Transverse colon (tissue), 4 donors: Measurements from ENCODE around the gene PSMC1. TPM values are rescaled to one million over a fixed set of nuclear protein-coding genes. Genes with fewer than 3 reads are reported as not detected.

ENCODE experiments used
- DNase-seq: peaks from one replicate; pipeline ENCODE4 v3.0.0-alpha.2; 2019
- H3K27ac ChIP-seq, 4 donors: fragments of 200-600 bp; sonication (generic); 2 replicates each; pipeline ENCODE4 v1.5.1; 2016 to 2018; ENCODE audit warnings: inconsistent platforms in 4 of 4
- H3K27me3 ChIP-seq: fragments of 200-600 bp; sonication (generic); 2 replicates; pipeline ENCODE4 v1.5.1; 2017; ENCODE audit warnings: inconsistent platforms
- H3K36me3 ChIP-seq, 4 donors: fragments of 200-600 bp; sonication (generic); 2 replicates each; pipeline ENCODE4 v1.5.1; 2017 to 2019; ENCODE audit warnings: inconsistent platforms in 4 of 4
- H3K4me1 ChIP-seq, 4 donors: fragments of 200-600 bp; sonication (generic); 2 replicates each; pipeline ENCODE4 v1.5.1; 2017 to 2020; ENCODE audit warnings: inconsistent platforms in 4 of 4
- H3K4me3 ChIP-seq, 4 donors: fragments of 200-600 bp; sonication (generic); 1 replicate in 1 of 4; 2 replicates in 3 of 4; pipeline versions ENCODE4 v1.5.1 to v1.6.1; 2017 to 2019; ENCODE audit warnings: inconsistent platforms in 4 of 4
- H3K9me3 ChIP-seq, 2 donors: fragments of 200-600 bp; sonication (generic); 2 replicates each; pipeline ENCODE4 v1.5.1; 2017 to 2019; ENCODE audit warnings: inconsistent platforms in 2 of 2
- CTCF ChIP-seq, 5 experiments: fragments of 200-600 bp in 3 of 5; fragments of 450-650 bp in 2 of 5; sonication (generic) in 3 of 5; IDR thresholded peaks; 1 replicate in 2 of 5; 2 replicates in 3 of 5; pipeline ENCODE4 v1.5.1; 2016 to 2017; ENCODE audit warnings: antibody characterized with exemption in 5 of 5, inconsistent platforms in 3 of 5, mild to moderate bottlenecking in 2 of 5, moderate library complexity in 1 of 5
- EP300 ChIP-seq: sonication (generic); formaldehyde crosslinking; IDR thresholded peaks from one replicate; pipeline ENCODE4 v1.6.1; 2017; ENCODE audit warnings: antibody characterized with exemption, low read depth
- POLR2A ChIP-seq: fragments of 450-650 bp; IDR thresholded peaks from one replicate; pipeline ENCODE4 v1.6.1; 2016; ENCODE audit warnings: antibody characterized with exemption, mild to moderate bottlenecking, moderate library complexity
- POLR2AphosphoS5 ChIP-seq, 3 donors: sonication (generic); formaldehyde crosslinking; IDR thresholded peaks; one replicate each; pipeline ENCODE4 v1.6.1; 2016; ENCODE audit warnings: antibody characterized with exemption in 3 of 3
- WGBS, 2 donors: methylation state at CpG; one replicate each; pipeline ENCODE4 v1.1.5; 2018; ENCODE audit warnings: low coverage in 1 of 2; 5-methylcytosine and 5-hydroxymethylcytosine counted together
- in situ Hi-C, 4 donors: fragments of 200-750 bp; cut with MboI; loops; one replicate each; pipeline versions ENCODE4 v1.15.0 to v1.15.1; 2017; ENCODE audit warnings: low sequenced_read_pairs in 3 of 4, low pct_ligation_motif_present in 1 of 4, low pct_unique_long_range_greater_than_20kb in 1 of 4
- intact Hi-C: fragments of 100-400 bp; cut with DNase I; formaldehyde crosslinking; loops from one replicate; pipeline ENCODE4 v1.15.1; 2023; ENCODE audit warnings: low total_unique reads
- total RNA-seq, 4 donors: library from RNA; depleted of rRNA; stranded (reverse); fragments of >200 nt; gene quantifications; one replicate each; pipeline ENCODE4 v1.1.0, GENCODE V29; 2016

PSMC1 gene
- total RNA-seq, 4 donors from 2014 or later: 23.9 to 79.9 (median 56.2) TPM

- intact Hi-C loops (no loop called here), in situ Hi-C loops (no loop called here)
- DNase-seq: no peak
- Histone ChIP-seq H3K9me3 (no peaks in the 10 kb centered on the region), H3K27ac (peak overlapping the region in 1 of 4 donors; percentile 8), H3K27me3 (no peaks in the 10 kb centered on the region), H3K4me3 (no peak overlapping the region), H3K4me1 (peaks cover 0 to 1% (median 0%) of the 10 kb centered on the region in 4 donors), H3K36me3 (peaks cover 0 to 35% (median 14%) of the 10 kb centered on the region in 4 donors)
- 79 to 80% methylated on average over 2 to 5 of the region's 5 CpGs for WGBS, 2 donors
- no peak for TF ChIP-seq POLR2AphosphoS5 (IDR thresholded peaks at IDR 0.05)
- no peak for TF ChIP-seq POLR2A
- no peak for TF ChIP-seq EP300
- TF ChIP-seq CTCF (IDR thresholded peaks at IDR 0.05): no peak
These were observed 39.6 kb downstream of the PSMC1 start for GRCh38 chr14:90295870-90296516.

DNA sequence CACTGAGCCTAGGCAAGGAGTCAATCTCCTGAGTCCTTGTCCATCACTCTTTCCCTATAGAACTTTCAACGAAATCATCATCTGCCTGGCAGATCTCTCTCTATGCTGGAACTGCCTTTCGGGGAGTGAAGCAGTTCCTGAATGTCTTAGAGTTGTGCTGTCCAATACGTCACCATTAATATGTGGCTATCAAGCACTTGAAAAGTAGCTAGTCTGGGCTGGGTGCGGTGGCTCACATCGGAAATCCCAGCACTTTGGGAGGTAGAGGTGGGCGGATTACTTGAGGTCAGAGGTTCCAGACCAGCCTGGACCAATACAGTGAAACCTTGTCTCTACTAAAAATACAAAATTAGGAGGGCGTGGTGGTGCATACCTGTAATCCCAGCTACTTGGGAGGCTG is 40.3 kb downstream of the PSMC1 start:
- H3K9me3 ChIP-seq: no peaks in the 10 kb centered on the region
- in situ Hi-C loops (no loop called here), intact Hi-C loops (no loop called here)
- peak overlapping the region in 1 of 4 donors; percentile 8 for H3K27ac ChIP-seq
- WGBS, 2 donors: 87 to 92% methylated on average over 4 to 7 of the region's 7 CpGs
- peaks cover 0 to 29% (median 11%) of the 10 kb centered on the region in 4 donors for H3K36me3 ChIP-seq
- no peak for DNase-seq
- TF ChIP-seq POLR2A (no peak), CTCF (IDR thresholded peaks at IDR 0.05) (no peak), POLR2AphosphoS5 (IDR thresholded peaks at IDR 0.05) (no peak), EP300 (no peak)
- H3K4me1 ChIP-seq: peaks cover 0 to 8% (median 3%) of the 10 kb centered on the region in 4 donors
- H3K27me3 ChIP-seq: no peaks in the 10 kb centered on the region
- H3K4me3 ChIP-seq: no peak overlapping the region

- in situ Hi-C loops: no loop called here
- Histone ChIP-seq H3K27ac (no peak overlapping the region), H3K9me3 (no peaks in the 10 kb centered on the region), H3K4me3 (no peak overlapping the region), H3K27me3 (no peaks in the 10 kb centered on the region), H3K36me3 (peaks cover 0 to 20% (median 6%) of the 10 kb centered on the region in 4 donors), H3K4me1 (peaks cover 4 to 22% (median 9%) of the 10 kb centered on the region in 4 donors)
- TF ChIP-seq POLR2AphosphoS5 (IDR thresholded peaks at IDR 0.05) (no peak), EP300 (no peak), POLR2A (no peak), CTCF (IDR thresholded peaks at IDR 0.05) (no peak)
- intact Hi-C loops: no loop called here
- 85 to 92% methylated on average over 8 to 11 of the region's 11 CpGs for WGBS, 2 donors
- DNase-seq: no peak
These were observed 41.7 kb downstream of the PSMC1 start for GRCh38 chr14:90297876-90298629.

GRCh38 chr14:90299408-90299807 is 43.1 kb downstream of the PSMC1 start:
- peaks cover 4 to 25% (median 13%) of the 10 kb centered on the region in 4 donors for H3K4me1 ChIP-seq
- H3K27me3 ChIP-seq: no peaks in the 10 kb centered on the region
- DNase-seq: no peak
- intact Hi-C loops (no loop called here), in situ Hi-C loops (no loop called here)
- H3K36me3 ChIP-seq: peaks cover 0 to 20% (median 5%) of the 10 kb centered on the region in 4 donors
- 43 to 72% methylated on average over 2 to 7 of the region's 7 CpGs for WGBS, 2 donors
- H3K27ac ChIP-seq: no peak overlapping the region
- H3K4me3 ChIP-seq: no peak overlapping the region
- H3K9me3 ChIP-seq: no peaks in the 10 kb centered on the region
- TF ChIP-seq POLR2AphosphoS5 (IDR thresholded peaks at IDR 0.05): no peak
- TF ChIP-seq POLR2A: no peak
- TF ChIP-seq CTCF (IDR thresholded peaks at IDR 0.05): no peak
- TF ChIP-seq EP300: no peak
